HG03196 (cell line): ENCODE measurements around the gene PRKCG.

Source experiments
- ATAC-seq: cut with Tn5 transposase; IDR thresholded peaks from one replicate; pipeline ENCODE4 v1.9.1; 2021; ENCODE audit not compliant: unreplicated experiment

The PRKCG gene

GRCh38 chr19:53871454-53871853 is 10.5 kb upstream of the PRKCG start:
- no peak for ATAC-seq

GRCh38 chr19:53872762-53873161 is 9.2 kb upstream of the PRKCG start:
- ATAC-seq: no peak

- no peak for ATAC-seq
Observed at GRCh38 chr19:53873773-53874605, 8.0 kb upstream of the PRKCG start.

GRCh38 chr19:53874606-53874990 is 7.4 kb upstream of the PRKCG start:
- no peak for ATAC-seq

- ATAC-seq: no peak
Observed at GRCh38 chr19:53875602-53876325, 6.2 kb upstream of the PRKCG start.

- no peak for ATAC-seq
Observed at GRCh38 chr19:53876651-53877224, 5.3 kb upstream of the PRKCG start.

- no peak for ATAC-seq
Observed at GRCh38 chr19:53877361-53877766, 4.6 kb upstream of the PRKCG start.

GRCh38 chr19:53878776-53879139 is 3.2 kb upstream of the PRKCG start:
- no peak for ATAC-seq

GRCh38 chr19:53879140-53880081 is 2.6 kb upstream of the PRKCG start:
- ATAC-seq: peak; percentile 84

- ATAC-seq: no peak
Observed at GRCh38 chr19:53880711-53881481, 1.1 kb upstream of the PRKCG start.

- no peak for ATAC-seq
Observed at GRCh38 chr19:53882391-53883050, 524 bp downstream of the PRKCG start.

- ATAC-seq: no peak
Observed at GRCh38 chr19:53883231-53883661, 1.2 kb downstream of the PRKCG start.

GRCh38 chr19:53883741-53884140 is 1.7 kb downstream of the PRKCG start:
- ATAC-seq: no peak

GRCh38 chr19:53884256-53884655 is 2.3 kb downstream of the PRKCG start:
- ATAC-seq: no peak

- no peak for ATAC-seq
Observed at GRCh38 chr19:53885036-53885435, 3.0 kb downstream of the PRKCG start.

GRCh38 chr19:53892301-53892980 is 10.4 kb downstream of the PRKCG start:
- no peak for ATAC-seq

- no peak for ATAC-seq
Observed at GRCh38 chr19:53892981-53893325, 11.0 kb downstream of the PRKCG start.

GRCh38 chr19:53894707-53895106 is 12.7 kb downstream of the PRKCG start:
- no peak for ATAC-seq

GRCh38 chr19:53896682-53897081 is 14.7 kb downstream of the PRKCG start:
- no peak for ATAC-seq
